IPS-NIHi7 (cell line): ENCODE measurements around the gene PLCL1.

Experiments
- DNase-seq: peaks from one replicate; pipeline ENCODE4 v3.0.0; 2012; ENCODE audit warnings: mixed read lengths; ENCODE audit errors: extremely low spot score

PLCL1 gene

DNA sequence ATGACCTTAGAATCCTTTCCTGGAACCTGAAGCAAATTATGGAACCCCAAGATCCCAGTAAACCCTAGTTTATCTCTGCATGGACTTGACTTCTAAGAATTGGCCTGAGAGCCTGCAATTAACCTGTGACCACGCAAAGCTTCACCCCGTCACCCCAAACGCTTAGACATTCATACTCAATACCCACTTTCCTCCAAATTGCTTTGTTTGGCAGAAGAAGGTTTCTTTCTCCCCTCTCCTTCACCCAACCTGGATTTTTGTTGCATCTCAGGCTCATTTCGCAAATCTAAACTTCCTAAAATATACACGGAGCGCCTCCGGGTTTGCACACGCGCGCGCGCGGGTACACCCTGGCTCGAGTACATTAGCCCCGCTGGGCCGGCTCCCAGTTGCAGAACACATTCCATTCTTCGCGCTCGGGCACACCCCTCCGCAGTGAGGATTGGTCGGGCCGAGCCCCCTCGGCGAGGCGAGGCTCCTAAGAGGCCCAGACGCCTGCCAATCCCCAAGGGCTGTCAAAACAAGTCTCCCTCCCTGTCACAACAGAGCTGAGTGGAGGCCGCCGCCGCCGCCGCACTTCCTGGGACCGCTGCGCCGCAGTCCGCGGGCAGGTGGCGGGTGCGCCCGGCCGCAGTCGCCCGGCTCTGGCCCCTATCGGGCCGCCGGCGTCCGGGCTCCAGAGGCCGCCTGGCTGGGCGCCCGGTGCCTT, at the start of gene PLCL1:
PLCL1 (plus strand) TSS at position 545 of the 709 bp plus-strand sequence.
- DNase-seq = peak; percentile 96

DNA sequence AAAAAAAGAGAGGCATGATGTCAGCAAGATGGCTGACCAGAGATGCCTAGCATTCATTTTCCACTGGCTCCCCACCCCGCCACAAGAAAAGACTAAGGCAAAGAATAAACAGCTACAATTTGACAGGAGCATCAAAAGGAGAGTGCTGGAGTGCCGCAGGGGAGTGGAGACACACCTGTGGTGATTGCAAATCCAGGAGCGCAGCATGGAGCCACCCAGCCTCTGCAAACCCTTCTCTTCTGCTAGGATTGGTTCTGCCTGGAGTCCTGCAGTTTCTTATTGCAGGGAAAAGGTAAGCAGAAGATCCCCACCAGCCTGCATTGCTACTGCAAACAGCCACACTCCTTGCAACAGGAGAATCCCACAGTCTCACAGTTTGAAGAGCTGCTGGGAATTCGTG, 45.4 kb upstream of the PLCL1 start:
- DNase-seq = no peak

DNA sequence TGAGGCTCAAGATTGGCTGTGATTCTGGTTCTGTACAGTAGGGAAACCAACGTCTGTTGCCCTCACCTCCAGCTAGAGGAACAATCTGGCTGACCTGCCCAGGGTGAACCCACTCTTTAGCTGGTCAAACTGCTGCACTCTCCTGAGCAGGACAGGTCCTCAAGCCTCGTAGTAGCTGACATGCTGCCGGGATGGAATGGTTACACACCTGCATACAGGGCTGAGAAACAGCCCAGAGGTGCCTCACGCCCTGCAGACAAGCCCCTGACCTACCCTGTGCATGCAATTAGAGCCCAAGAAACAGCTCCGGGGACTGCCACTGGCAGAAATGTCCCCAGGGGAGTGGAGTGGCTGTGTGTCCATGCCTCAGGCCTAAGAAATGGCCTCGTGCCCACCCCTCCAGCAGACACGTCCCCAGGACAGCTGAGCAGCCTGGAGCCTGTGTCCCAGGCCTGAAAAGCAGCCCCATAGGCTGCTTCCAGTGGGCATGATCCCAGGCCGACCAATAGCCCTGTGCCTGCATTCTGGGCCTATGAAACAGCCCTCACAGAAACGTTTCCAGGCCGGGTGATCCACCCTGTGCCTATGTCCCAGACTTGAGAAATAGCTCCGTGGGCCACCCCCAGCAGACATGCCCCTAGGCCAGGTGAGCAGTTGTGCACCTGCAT, 44.6 kb upstream of the PLCL1 start:
- DNase-seq = no peak

DNA sequence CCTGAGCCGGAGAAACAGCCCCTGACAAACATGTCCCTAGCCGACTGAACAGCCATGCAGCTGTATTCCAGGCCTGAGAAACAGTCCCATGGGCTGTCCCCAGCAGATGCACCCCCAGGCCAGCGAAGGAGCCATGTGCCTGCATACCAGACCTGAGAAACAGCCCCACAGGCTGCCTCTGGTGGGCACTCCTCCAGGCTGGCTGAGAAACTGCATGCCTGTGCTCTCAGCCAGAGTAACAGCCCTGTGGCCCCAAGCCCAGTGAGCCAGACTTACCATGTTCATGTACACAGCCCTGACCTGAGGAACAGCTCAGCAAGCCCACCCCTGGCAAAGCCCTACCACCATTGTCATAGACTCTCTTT, 44.1 kb upstream of the PLCL1 start:
- DNase-seq = no peak

DNA sequence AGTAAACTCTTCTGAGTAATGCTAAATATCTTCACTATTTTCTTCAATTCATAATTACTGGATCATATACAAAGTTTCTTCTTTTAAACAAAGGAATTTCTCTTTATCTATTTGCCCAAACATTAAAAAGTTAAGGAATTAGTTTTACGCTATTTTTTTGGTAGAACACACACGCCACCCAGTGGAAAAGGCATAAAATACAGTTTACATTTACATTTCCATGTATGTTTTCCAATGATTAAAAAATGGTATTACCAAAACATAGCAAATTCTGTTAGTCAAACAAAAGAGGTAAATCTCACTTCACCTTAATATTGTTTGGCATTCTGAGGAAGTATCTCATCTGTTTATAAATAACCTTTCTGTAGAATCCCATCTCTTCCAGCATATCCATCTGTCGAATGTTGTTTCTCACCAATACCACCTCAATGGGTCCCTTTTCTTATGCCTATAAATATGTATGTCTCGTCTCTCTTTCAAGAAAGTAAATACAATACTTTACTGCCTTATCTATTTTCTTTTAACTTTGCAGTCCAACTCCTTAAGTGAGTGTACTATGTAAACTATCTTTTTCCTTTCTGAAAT, 26.5 kb upstream of the PLCL1 start:
- no peak for DNase-seq

DNA sequence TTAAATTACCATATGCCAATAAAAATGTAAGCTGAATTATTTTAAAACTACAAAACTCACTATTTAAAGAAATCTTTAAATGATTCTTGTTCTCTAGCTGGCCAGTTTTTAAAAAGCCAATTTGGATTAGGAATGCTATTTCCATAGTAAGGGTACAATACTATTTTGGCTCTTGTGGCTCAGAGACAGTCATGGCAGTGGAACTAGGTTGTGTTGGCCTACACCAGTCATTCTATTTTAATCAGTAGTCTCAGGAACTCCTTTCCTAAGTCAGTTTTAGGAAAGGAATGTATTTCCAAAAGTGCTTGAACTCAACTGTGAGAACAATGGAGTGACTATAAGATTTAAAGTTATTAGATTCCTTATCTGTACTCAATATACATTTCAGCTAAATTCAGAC, 25.1 kb upstream of the PLCL1 start:
- no peak for DNase-seq

DNA sequence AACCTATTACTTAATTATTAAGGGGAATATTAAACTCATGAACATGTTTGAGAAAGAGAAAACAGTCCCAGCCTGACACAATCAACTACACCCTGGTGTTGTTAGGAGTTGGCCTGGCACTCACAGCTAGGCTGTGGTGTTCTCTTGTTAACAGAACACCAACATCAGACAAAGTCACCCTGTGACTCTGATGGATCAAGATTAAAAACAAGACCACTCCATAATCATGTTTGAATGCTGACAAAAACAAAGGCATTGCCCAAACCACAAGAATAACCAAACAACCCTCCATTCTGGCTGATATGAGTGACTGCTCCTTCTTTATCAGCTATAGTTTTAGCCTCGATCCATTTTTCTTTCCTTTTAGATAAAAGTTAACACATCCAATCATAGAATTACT, 22.3 kb upstream of the PLCL1 start:
- DNase-seq = no peak

DNA sequence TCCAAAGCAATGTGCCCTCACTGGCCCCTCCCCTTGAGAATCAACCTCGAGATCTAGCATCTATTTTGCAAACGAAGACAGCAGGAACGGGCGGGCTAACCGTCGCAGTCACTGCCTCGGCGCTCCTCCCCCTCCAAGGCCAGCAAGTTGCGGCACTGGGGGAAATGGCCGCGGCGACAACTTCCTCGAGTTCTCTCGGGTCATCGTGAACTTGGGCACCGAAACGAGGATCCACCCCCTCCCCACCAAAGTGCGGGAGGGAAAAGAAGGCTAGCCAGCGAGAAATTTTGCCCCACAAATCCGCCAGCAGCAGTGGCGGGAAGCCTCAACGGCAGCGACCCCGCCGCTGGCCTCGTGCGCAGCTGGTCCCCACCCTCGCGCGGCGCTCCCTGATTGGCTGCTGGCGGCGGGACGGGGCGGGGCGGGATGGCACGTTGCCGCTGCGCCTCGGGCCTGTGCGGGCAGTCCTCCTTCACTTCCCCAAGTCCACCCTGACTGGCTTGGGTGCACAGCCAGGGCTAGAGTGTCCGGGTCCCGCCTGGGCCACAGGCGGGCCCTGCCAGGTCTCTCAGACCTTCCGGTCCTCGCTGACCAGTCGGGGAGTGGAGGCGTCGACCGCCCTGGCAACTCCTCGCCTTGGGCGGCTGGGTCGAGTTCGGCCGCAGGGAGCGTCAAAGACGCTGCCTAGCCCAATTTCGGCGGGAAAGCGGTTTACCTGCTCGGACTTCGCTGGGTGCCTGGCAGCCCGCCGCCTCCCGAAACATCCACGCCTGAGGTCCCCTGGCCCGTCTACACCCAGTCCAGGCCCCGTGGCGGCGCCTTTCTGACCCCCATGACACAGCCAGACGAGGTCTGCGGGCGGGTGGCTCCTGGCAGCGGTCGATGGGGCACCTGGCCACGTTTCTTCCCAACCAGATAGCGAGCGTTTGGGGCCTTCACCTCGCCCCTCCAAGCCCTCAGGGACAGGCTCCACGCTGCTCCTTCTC, 19.1 kb upstream of the PLCL1 start, which contains the start of gene BOLL:
BOLL (minus strand) TSS at position 364 of the 986 bp plus-strand sequence. CDS start 3,469 bp downstream, outside the sequence.
- no peak for DNase-seq

DNA sequence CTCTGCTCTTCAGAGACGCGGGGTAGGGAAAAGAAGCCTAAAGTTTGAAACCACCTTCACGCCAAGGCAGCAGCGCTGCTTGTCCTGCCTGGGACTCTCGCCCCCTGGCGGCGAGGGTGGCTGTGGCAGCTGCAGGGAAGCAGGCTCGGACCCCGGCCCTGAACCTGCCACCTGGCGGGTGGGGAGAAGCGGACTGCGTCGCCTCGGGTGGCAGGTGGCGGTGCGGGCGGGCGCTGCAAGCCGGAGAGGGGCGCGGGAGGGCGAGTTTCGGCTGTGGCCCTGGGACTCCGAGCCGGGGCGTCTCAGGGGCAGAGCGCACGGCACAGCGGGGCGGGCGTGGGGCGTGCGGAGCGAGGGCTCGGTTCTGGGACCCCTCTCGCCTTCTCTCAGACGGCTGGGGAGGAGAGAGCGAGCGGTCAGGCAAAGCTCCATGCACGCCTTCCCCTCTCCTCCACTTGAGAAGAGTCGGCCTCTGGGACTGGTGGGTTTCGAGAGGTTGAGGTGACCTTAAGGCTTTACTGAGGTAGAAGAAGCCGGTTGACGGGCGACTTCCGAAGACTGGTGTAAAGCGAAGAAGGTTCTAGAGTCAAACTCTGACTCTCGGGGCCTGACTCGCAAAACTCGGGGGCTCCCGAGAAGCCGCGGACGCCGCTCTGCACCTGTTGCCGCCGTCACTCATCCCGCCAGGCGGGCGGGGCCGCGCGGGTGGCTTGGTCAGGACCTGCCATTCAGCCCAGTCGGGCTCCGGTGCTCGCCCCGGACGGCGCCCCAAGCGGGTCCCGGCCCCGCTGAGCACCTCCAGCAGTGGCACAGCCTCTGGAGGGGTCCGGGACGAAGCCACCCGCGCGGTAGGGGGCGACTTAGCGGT, 18.1 kb upstream of the PLCL1 start:
- DNase-seq = peak; percentile 86

DNA sequence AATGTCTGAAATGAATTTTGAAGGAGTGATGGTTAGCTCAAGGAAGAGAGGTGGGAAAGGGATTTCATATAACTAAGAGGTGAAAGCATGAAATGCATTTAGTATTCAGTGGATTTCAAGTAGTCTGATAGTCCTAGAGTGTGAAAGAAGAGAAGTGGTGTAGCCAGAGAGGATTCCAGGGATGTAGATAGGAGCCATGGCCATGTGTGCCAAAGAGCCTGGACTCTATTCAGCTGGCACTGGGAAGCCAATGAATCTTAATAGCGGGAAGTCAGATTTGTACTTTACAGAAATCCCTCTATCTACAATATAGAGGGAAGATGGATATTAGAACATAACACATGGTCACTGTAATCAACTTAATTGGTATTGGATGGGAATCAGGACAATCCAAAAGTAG, 10.9 kb upstream of the PLCL1 start:
- no peak for DNase-seq

DNA sequence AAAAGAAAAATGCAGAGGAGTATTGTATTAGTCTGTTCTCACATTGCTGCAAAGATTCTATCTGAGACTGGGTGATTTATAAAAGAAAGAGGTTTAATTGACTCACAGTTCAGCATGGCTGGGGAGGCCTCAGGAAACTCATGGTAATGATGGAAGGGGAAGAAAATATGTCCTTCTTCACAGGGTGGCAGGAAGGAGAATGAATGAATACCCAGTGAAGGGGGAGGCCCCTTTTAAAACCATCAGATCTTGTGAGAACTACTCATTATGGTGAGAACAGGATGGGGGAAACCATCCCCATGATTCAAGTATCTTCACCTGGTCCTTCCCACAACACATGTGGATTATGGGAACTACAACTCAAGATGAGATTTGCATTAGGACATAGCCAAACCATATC, 9.1 kb upstream of the PLCL1 start:
- DNase-seq = no peak

DNA sequence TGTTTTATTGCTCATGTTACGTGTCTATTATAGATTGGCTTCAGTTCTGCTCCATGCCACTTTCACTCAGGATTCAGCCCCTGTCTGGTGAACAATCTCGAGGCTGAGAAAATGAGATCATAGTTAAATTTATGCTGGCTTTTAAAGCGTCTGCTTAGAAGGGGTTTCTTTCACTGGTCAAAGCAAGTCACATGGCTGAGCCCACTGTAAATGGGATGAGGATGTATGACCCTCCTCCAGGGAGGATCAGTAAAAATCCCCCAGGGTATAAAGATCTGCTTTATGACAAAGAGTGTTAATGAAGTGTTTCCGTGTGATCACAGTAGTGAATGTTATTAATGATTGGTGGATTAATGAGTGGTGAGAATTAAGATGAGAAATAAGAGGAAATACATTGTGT, 6.2 kb upstream of the PLCL1 start:
- no peak for DNase-seq

DNA sequence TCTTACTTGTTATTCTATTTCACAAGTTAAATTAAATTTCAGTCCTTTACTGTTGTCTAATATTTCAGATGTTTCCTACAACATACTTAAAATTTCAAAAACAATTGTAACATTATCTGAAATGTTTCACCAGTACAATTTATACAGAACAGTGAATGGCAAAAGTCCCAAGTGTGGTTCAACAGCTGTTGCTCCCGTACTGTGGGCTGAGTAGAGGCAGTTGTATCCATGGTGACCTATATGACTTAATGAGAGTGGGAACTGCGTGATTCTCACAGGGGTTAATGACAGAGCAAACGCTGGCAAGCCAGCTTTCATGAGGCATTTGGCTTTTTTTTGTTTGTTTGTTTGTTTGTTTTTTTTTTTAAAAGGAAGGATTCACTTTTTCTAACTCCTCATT, 5.3 kb upstream of the PLCL1 start:
- DNase-seq = no peak

DNA sequence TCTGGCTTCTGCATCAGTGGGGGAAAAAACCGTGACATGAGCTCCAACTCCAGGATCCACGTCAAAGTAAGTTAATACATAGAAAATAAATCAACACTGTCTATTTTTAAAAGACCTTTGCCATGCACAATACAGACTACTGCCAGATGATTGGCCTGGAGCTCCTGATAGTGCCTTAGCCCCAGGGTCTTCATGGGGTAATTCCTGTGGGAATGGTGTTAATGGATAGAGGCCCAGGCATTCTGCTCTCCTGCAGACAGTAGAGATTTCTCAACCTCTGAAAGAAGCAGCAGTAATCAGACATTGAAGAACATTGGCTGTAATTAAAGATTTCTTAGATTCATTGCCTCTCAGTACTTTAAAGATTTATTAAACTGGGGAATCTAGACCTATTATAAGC, 4.3 kb upstream of the PLCL1 start:
- no peak for DNase-seq

DNA sequence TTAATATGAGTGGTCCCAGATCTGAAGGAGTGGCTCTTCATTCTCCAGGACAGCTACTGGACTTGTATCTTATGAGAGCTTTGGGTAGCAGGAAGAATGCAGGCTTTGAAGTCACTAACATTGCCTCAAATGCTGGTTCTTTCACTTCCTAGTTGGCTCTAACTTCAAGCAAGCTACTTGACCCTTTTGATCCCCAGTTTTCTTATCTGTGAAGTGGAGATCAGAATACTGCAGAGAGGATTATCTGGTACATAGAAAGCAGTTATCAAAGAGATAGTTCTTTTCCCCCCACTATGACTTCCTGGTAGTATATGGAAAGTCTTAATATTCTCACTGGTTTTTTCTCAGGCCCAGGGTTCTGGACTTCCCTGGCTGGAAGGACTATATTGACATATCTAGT, 3.4 kb upstream of the PLCL1 start:
- DNase-seq = no peak

DNA sequence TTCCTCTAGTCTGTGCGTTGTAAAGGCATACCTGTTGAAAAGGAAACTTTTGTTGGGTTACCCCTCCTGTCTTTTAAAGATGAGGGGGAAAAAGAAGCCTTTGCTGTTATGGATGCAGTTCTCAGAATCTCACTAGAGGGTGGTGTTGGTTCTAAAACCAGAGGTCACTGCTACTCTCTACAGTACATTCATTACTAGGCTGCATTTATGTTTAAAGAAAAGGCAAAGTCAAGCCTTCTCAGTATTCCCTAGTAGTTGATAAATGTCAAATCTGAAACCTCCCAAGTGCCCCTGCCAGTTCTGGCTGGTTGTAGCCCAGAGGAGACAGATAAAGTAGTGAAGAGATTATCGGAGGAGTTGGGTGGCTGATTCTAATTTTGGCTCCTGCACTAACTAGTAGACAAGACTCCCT, 1.4 kb upstream of the PLCL1 start:
- peak; percentile 54 for DNase-seq

DNA sequence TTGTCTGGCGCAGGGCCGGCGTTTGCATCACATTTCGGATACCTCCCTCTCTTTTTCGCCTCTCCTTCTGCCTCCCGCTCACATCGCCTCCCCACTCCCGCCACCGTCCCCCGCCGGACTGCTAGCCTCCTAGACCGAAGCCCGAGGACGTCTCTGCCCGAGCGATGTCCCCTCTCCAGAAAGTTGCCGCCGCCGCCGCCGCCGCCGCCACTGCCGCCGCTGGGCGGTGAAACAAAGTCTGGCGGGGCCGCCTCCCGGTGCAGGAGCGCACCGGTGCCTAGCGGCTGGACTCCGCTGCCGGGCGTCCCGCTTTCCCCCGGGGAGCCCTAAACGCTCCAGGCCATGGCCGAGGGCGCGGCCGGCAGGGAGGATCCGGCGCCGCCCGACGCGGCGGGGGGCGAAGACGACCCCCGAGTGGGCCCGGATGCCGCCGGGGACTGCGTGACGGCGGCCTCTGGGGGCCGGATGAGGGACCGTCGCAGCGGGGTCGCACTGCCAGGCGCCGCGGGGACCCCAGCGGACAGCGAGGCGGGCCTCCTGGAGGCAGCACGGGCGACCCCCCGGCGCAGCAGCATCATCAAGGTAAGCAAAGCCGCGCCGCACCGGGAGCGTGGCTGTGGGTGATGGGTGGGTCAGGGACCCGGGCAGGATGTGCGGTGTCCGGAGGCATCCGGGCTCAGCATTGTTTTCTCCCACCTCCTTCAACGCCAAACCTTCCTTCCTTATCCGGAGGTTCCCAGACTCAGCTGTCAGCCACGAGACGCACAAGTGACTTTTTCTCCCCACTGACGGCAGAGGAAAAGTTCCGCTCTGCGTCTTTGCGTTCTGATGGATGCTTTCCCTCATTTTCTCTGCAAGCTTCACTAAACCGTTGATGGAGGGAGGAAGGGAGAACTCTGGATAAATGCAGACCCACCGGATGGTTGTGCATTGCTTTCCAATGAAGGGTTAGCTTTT, 643 bp downstream of the PLCL1 start:
- peak; percentile 25 for DNase-seq

DNA sequence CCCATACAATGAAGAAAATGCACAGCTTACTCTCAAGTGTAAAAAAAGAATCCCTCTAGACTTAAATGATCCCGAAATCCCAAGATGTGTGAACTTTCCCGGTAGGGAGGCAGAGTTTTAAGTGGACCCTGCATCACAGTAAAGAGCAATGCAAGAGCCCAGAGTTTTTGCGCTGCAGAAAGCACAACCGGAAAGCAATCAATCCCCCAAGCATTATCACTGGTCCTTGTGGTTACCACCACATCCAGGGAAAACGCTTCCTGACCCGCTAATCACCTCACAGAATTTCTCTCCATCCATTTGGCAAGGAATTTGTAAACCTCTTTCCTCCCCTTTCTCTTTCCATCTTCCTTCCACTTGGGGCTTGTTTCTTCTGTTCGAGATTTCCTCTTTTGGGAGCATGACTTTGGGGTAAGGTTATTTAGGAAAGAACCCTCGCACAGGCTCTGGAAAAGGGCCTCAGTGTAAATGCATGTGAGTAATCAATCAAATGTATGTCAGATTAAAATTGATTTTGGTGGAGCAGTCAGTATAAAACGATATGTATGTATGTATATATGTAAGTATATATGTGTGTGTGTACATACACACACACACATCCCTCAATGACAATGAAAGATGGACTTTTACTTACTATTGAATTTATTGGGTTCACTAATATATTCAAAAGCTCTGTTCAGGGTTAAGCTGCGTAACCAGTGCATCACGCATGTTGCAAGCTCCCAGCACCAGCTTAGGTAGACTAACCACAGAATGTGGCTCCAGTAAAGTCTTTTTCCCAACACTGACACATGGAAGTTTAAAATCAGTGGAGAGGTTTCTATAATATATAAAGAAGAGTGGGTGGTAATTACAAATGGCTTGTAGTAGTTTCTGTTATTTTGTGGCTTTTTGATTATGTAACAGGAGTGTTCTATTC, 1.6 kb downstream of the PLCL1 start:
- DNase-seq = peak; percentile 22

DNA sequence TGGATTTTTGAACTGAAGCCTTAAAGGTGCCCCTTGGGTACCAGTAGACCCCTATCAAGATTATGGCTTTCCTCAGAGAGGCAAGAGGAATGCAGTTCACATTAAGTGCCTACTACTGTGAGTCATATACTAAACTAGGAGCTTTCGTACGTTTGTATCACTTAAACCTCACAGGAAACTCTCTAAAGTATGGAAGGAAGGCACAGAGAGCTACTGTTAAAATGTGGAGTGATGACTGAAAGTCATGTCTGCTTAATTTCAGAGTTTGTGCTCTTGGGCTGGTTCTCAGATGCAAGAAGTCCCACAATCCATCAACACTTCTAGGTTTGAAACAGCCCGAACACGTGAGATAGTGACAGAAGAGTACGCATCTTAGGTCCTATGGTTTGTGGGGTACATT, 4.7 kb downstream of the PLCL1 start:
- no peak for DNase-seq
